GM19025 (cell line): ENCODE measurements around the gene ALLC.

Experiments used
- ATAC-seq: cut with Tn5 transposase; IDR thresholded peaks from one replicate; pipeline ENCODE4 v1.9.1; 2021; ENCODE audit warnings: mild to moderate bottlenecking, low read depth, moderate library complexity; ENCODE audit not compliant: unreplicated experiment

The ALLC gene

GRCh38 chr2:3741867-3742602, 84.0 kb downstream of the ALLC start:
- ATAC-seq: no peak

GRCh38 chr2:3742743-3743508, 84.9 kb downstream of the ALLC start:
- ATAC-seq: no peak

- no peak for ATAC-seq
Observed at GRCh38 chr2:3743951-3744555, 86.1 kb downstream of the ALLC start.

GRCh38 chr2:3745920-3746319, 87.9 kb downstream of the ALLC start:
- no peak for ATAC-seq

GRCh38 chr2:3747032-3747654, 89.1 kb downstream of the ALLC start:
- no peak for ATAC-seq

- ATAC-seq: no peak
Observed at GRCh38 chr2:3747826-3748225, 89.8 kb downstream of the ALLC start.

GRCh38 chr2:3749201-3749600, 91.2 kb downstream of the ALLC start:
- ATAC-seq: no peak

GRCh38 chr2:3751251-3751650, 93.3 kb downstream of the ALLC start:
- no peak for ATAC-seq

GRCh38 chr2:3751806-3752205, 93.8 kb downstream of the ALLC start:
- no peak for ATAC-seq
